Stimulated activated naive CD8-positive, alpha-beta T cell treated with anti-CD3 and anti-CD28 coated beads, Interleukin-15, amount 100 ng/mL, for 72 hours (primary cell): ENCODE data around the gene SNRPA.
"Not testable (repeated sequence)": the region's sequence is repeated elsewhere in the genome, so short reads cannot be mapped to it uniquely, and the experiment has no call there.

Experiments
- ATAC-seq: fragments of 150-1000 bp; cut with Tn5 transposase; 2 replicates; pipeline ENCODE4 v1.10.0; 2021; ENCODE audit warnings: mild to moderate bottlenecking, moderate library complexity
- DNase-seq, 2 donors: peaks; one replicate each; pipeline ENCODE4 v3.0.0; 2021 to 2022
- H3K27ac Mint-ChIP-seq, 2 donors: one replicate each; pipeline ENCODE4 v1.8.0; 2022; ENCODE audit warnings: mild to moderate bottlenecking in 2 of 2, mixed read lengths in 2 of 2, moderate library complexity in 2 of 2
- H3K27me3 Mint-ChIP-seq: one replicate; pipeline ENCODE4 v1.8.0; 2022; ENCODE audit warnings: mixed read lengths
- H3K4me1 Mint-ChIP-seq: one replicate; pipeline ENCODE4 v1.8.0; 2022; ENCODE audit warnings: mild to moderate bottlenecking, mixed read lengths
- H3K4me3 Mint-ChIP-seq, 2 donors: one replicate each; pipeline ENCODE4 v1.8.0; 2022; ENCODE audit warnings: mild to moderate bottlenecking in 2 of 2, mixed read lengths in 2 of 2, moderate library complexity in 1 of 2
- H3K9me3 Mint-ChIP-seq, 2 donors: one replicate each; pipeline ENCODE4 v1.8.0; 2022; ENCODE audit warnings: mixed read lengths in 2 of 2

SNRPA gene

GRCh38 chr19:40752257-40752781 lies 1.3 kb downstream of the SNRPA start:
- DNase-seq (no peak), ATAC-seq (no peak)
- Mint-ChIP-seq H3K4me1 (peaks cover 69% of the 10 kb centered on the region), H3K27ac (peak overlapping the region; percentile 98 to 99), H3K27me3 (no peaks in the 10 kb centered on the region), H3K9me3 (no peaks in the 10 kb centered on the region), H3K4me3 (peak overlapping the region; percentile 96 to 98)

DNA sequence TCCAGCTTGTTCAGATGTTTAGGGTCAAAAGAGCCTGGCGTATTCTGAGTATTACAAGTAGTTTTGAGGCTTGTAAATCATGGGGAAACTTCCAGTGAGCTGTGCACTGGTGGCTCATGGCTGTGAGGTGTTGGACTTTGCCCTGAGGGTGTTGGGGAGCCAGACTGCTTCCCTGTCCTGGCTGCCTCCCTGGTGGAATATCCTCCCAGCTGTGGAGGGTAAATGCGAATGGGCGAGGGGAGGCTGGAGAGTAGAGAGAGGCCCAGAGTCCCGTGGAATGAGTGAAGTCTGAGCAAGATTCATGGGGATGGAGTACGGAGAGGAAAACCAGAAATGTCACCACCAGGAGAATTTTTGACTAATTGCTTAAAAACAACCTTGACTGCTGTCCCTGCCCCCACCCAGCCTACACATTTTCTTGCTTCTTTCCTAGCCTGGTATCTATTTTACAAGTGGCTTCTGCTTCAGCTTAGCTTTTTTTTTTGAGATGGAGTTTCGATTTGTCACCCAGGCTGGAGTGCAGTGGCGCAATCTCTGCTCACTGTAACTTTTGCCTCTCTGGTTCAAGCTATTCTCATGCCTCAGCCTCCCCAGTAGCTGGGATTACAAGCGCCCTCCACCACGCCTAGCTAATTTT lies 3.7 kb downstream of the SNRPA start:
- no peaks in the 10 kb centered on the region for H3K9me3 Mint-ChIP-seq
- DNase-seq (peak in 1 of 2 donors; percentile 61), ATAC-seq (no peak)
- H3K4me3 Mint-ChIP-seq, result peak overlapping the region; percentile 87 to 92
- H3K4me1 Mint-ChIP-seq, result peaks cover 62% of the 10 kb centered on the region
- H3K27me3 Mint-ChIP-seq, result no peaks in the 10 kb centered on the region
- H3K27ac Mint-ChIP-seq, result peak overlapping the region; percentile 23 to 77

GRCh38 chr19:40755248-40755624 lies 4.2 kb downstream of the SNRPA start:
- H3K4me1 Mint-ChIP-seq, result peaks cover 64% of the 10 kb centered on the region

DNA sequence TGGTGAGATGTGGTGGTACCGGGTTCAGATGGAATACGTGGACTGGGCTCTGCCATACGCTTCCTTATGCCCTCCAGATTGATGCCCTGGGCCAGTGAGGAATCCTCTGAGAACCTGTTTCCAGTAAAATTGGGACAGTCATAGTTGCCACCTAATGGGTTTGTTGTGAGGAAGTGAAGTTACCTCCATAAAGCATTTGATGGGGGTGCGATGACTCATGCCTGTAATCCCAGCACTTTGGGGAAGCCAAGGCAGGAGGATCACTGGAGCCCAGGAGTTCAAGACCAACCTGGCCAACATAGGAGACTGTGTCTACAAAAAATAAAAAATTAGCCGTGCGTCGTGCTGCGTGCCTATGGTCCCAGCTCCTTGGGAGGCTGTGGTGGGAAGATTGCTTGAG lies 4.8 kb downstream of the SNRPA start:
- Mint-ChIP-seq H3K27ac (peak overlapping the region in 1 of 2 donors; percentile 8), H3K4me1 (peaks cover 69% of the 10 kb centered on the region), H3K4me3 (peak overlapping the region; percentile 87 to 92), H3K9me3 (no peaks in the 10 kb centered on the region), H3K27me3 (no peaks in the 10 kb centered on the region)
- DNase-seq (no peak), ATAC-seq (no peak)

More at GRCh38 chr19:40755248-40755624, 4.2 kb downstream of the SNRPA start:
- Mint-ChIP-seq H3K9me3 (no peaks in the 10 kb centered on the region), H3K4me3 (peak overlapping the region; percentile 87 to 92), H3K27me3 (no peaks in the 10 kb centered on the region), H3K27ac (peak overlapping the region; percentile 65 to 77)
- no peak for DNase-seq
- no peak for ATAC-seq

DNA sequence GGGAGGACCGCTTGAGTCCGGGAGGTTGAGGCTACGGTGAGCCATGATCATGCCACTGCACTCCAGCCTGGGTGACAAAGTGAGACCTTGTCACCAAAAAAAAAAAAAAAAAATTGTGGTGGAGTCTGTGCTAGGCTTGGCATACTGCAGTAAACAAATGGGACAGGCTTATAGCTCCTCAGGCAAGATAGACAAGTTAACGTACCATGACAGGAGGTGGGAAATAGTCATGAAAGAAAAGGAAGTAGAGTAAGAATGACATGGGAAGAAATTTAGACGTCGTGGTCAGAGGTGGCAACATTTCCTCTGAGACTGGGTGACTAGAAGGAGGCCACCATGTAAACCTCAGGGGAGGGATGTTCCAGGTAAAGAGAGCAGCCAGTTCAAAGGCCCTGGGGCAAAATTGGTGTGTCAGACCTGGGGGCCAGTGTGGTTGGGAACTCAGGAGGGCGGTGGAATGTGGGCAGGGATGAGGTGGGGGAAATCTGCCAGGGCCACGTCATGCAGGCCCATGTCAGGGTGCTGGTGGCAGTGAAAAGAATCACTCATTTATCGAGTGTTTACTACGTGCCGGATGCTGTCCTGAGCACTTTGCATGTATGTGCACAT lies 5.6 kb downstream of the SNRPA start:
- Mint-ChIP-seq H3K27ac (peak overlapping the region in 1 of 2 donors; percentile 64), H3K27me3 (no peaks in the 10 kb centered on the region), H3K4me3 (peak overlapping the region; percentile 31 to 87), H3K9me3 (no peaks in the 10 kb centered on the region), H3K4me1 (peaks cover 75% of the 10 kb centered on the region)
- ATAC-seq, result peak; percentile 82
- DNase-seq, result peak in 1 of 2 donors; percentile 78

GRCh38 chr19:40758491-40758890 lies 7.5 kb downstream of the SNRPA start:
- no peak overlapping the region for H3K27ac Mint-ChIP-seq
- H3K9me3 Mint-ChIP-seq, result no peaks in the 10 kb centered on the region
- DNase-seq (no peak), ATAC-seq (no peak)
- no peak overlapping the region for H3K4me3 Mint-ChIP-seq
- no peaks in the 10 kb centered on the region for H3K27me3 Mint-ChIP-seq
- peaks cover 85% of the 10 kb centered on the region for H3K4me1 Mint-ChIP-seq

DNA sequence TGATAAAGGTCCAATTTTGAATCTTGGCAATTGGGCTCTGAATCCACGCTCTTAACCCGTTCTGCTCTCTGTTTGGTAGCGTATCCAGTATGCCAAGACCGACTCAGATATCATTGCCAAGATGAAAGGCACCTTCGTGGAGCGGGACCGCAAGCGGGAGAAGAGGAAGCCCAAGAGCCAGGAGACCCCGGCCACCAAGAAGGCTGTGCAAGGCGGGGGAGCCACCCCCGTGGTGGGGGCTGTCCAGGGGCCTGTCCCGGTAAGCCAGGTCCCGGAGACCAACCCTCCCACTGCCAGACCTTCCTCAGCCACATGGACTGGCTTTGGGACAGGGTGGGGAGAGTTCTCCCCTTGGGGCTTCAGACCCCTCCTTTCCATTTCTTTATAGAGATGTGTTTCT lies 8.3 kb downstream of the SNRPA start:
- no peaks in the 10 kb centered on the region for H3K27me3 Mint-ChIP-seq
- H3K27ac Mint-ChIP-seq, result no peak overlapping the region
- ATAC-seq, result no peak
- H3K9me3 Mint-ChIP-seq, result no peaks in the 10 kb centered on the region
- H3K4me1 Mint-ChIP-seq, result peaks cover 88% of the 10 kb centered on the region
- DNase-seq, result no peak
- no peak overlapping the region for H3K4me3 Mint-ChIP-seq

DNA sequence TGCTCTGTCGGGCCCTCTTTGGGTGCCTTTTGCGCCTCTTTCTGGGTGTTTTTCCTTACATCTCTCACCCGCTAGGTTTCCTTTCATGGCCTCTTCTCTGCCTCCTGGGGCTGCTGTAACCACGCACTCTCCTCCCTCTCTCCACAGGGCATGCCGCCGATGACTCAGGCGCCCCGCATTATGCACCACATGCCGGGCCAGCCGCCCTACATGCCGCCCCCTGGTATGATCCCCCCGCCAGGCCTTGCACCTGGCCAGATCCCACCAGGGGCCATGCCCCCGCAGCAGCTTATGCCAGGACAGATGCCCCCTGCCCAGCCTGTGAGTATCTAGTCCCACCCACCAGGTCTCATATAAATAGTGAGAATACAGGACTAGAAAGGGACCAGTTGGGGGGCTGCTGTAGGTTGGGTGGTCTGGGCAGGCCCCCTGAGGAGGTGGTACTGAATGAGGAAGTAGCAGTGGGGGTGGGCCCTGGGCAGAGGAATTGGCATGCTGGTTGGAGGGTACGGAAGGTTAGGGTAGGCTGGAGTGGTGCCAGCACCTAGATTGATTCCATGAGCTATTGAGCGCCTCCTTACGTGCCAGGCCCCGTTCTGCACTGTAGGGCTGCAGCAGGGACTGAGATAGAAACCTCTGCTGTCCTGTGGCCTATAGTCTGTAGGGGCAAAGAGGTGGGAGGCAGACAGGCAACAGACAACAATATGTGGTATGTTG lies 11.9 kb downstream of the SNRPA start:
- Mint-ChIP-seq H3K27ac (peak overlapping the region; percentile 10 to 94), H3K4me1 (peaks cover 75% of the 10 kb centered on the region), H3K9me3 (no peaks in the 10 kb centered on the region), H3K27me3 (no peaks in the 10 kb centered on the region), H3K4me3 (peak overlapping the region; percentile 40)
- no peak for DNase-seq
- ATAC-seq, result peak; percentile 66

GRCh38 chr19:40763526-40763925 lies 12.5 kb downstream of the SNRPA start:
- DNase-seq, result no peak
- no peaks in the 10 kb centered on the region for H3K9me3 Mint-ChIP-seq
- ATAC-seq, result no peak
- peaks cover 71% of the 10 kb centered on the region for H3K4me1 Mint-ChIP-seq
- peak overlapping the region; percentile 24 to 55 for H3K27ac Mint-ChIP-seq
- H3K27me3 Mint-ChIP-seq, result no peaks in the 10 kb centered on the region
- peak overlapping the region; percentile 40 for H3K4me3 Mint-ChIP-seq

- DNase-seq (peak in 1 of 2 donors; percentile 42), ATAC-seq (peak; percentile 70)
- no peaks in the 10 kb centered on the region for H3K27me3 Mint-ChIP-seq
- H3K27ac Mint-ChIP-seq, result peak overlapping the region; percentile 55 to 86
- peak overlapping the region; percentile 40 for H3K4me3 Mint-ChIP-seq
- H3K4me1 Mint-ChIP-seq, result peaks cover 73% of the 10 kb centered on the region
- H3K9me3 Mint-ChIP-seq, result no peaks in the 10 kb centered on the region
These were observed 13.0 kb downstream of the SNRPA start for GRCh38 chr19:40763963-40764362.

- H3K27me3 Mint-ChIP-seq, DNase-seq, H3K9me3 Mint-ChIP-seq, ATAC-seq, H3K4me3 Mint-ChIP-seq: not testable (repeated sequence)
- peaks cover 75% of the 10 kb centered on the region for H3K4me1 Mint-ChIP-seq
- H3K27ac Mint-ChIP-seq, result peak overlapping the region in 1 of 2 donors; percentile 64
These were observed 15.4 kb downstream of the SNRPA start for GRCh38 chr19:40766385-40766784.

- peak; percentile 31 for ATAC-seq
- Mint-ChIP-seq H3K4me1 (peaks cover 58% of the 10 kb centered on the region), H3K4me3 (no peak overlapping the region), H3K27me3 (no peaks in the 10 kb centered on the region), H3K9me3 (peaks cover 0 to 3% of the 10 kb centered on the region in 2 donors), H3K27ac (no peak overlapping the region)
- no peak for DNase-seq
These were observed 17.9 kb downstream of the SNRPA start for GRCh38 chr19:40768869-40769268.

- not testable (repeated sequence) for H3K27ac Mint-ChIP-seq, H3K27me3 Mint-ChIP-seq, H3K9me3 Mint-ChIP-seq, DNase-seq, H3K4me3 Mint-ChIP-seq
- peaks cover 53% of the 10 kb centered on the region for H3K4me1 Mint-ChIP-seq
- peak; percentile 39 for ATAC-seq
These were observed 20.3 kb downstream of the SNRPA start for GRCh38 chr19:40771101-40771862.

DNA sequence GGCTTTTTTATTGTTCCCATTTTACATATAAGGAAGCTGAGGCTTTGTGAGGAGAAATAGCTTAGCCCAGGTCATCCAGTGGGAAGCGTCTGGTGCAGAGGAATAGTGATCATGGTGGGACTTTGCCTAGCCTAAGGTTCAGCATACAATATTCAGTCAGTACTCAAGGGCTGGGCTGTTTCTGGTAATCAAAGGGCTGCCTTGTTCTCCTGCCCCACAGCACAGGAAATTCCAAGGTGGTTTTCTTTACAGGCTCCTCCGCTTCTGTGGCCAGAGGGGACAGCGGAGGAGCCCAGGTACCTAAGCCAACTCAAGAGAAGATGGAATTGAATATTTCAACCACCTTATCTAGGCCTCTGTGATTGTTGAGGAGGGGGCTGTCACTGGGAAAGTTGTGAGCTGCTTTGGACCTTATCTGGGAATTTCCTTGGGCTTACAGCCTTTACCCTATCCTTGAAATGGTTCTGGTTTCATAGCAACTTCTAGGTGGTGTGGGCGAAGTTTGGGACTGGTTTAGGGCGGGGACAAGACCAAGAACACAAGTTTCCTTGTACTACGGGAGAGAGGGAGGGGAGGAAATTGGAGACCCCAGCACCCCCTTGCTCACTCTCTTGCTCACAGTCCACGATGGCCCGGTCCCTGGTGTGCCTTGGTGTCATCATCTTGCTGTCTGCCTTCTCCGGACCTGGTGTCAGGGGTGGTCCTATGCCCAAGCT lies 24.1 kb downstream of the SNRPA start, which contains the start of gene MIA:
MIA (plus strand) TSS at position 606 of the 716 bp plus-strand sequence; CDS start at position 628, 22 bp downstream.
- Mint-ChIP-seq H3K27ac (peak within 1 kb of the TSS in 1 of 2 donors; percentile 91), H3K4me3 (peak within 1 kb of the TSS in 1 of 2 donors; percentile 11)

More for the DNA sequence above, 24.1 kb downstream of the SNRPA start, which contains the start of gene MIA:
- peaks cover 61% of the 10 kb centered on the region for H3K4me1 Mint-ChIP-seq
- DNase-seq (no peak), ATAC-seq (no peak)
- H3K9me3 Mint-ChIP-seq, result peaks cover 0 to 2% of the 10 kb centered on the region in 2 donors
- H3K27me3 Mint-ChIP-seq, result no peaks in the 10 kb centered on the region
